ENCODE data around the gene BLTP2. TPM values are rescaled to one million over a fixed set of nuclear protein-coding genes. Genes with fewer than 3 reads are reported as not detected.
"Not testable (repeated sequence)": the region's sequence is repeated elsewhere in the genome, so short reads cannot be mapped to it uniquely, and the experiment has no call there.

The BLTP2 gene
- total RNA-seq, 1 donor: 200 TPM

DNA sequence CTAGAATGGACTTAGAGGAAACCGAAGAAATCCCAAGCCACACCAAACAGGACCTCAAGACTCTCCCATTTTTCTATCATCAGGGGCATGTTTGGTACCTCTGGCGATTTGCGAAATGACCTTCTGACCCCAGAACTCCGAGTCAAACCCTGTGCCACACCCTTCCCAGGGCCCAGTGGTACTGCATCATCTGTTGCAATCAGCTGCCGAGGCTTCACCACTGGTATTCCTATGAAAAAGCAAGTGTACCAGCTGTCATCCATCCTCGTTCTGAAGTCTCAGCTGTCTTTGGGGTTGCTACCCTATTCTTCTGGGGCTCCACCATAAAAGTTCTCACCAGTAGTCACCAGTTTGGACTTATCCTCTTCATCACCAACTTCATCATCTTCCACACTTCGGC is 28.7 kb downstream of the BLTP2 start:
- TF ChIP-seq, protein P1, sequence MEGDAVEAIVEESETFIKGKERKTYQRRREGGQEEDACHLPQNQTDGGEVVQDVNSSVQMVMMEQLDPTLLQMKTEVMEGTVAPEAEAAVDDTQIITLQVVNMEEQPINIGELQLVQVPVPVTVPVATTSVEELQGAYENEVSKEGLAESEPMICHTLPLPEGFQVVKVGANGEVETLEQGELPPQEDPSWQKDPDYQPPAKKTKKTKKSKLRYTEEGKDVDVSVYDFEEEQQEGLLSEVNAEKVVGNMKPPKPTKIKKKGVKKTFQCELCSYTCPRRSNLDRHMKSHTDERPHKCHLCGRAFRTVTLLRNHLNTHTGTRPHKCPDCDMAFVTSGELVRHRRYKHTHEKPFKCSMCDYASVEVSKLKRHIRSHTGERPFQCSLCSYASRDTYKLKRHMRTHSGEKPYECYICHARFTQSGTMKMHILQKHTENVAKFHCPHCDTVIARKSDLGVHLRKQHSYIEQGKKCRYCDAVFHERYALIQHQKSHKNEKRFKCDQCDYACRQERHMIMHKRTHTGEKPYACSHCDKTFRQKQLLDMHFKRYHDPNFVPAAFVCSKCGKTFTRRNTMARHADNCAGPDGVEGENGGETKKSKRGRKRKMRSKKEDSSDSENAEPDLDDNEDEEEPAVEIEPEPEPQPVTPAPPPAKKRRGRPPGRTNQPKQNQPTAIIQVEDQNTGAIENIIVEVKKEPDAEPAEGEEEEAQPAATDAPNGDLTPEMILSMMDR (IDR thresholded peaks at IDR 0.05; ENCODE audit: insufficient read depth, low read length): no peak
- no peak for DNase-seq (ENCODE audit: low read depth)
- no peak overlapping the region for H3K4me3 ChIP-seq (ENCODE audit: low read depth, low read length)

GRCh38 chr17:28615260-28615940 is 29.6 kb downstream of the BLTP2 start:
- no peak for DNase-seq (ENCODE audit: low read depth)
- TF ChIP-seq, protein P1 (IDR thresholded peaks at IDR 0.05; ENCODE audit: insufficient read depth, low read length): no peak
- no peak overlapping the region for H3K4me3 ChIP-seq (ENCODE audit: low read depth, low read length)

GRCh38 chr17:28613931-28614381 is 31.0 kb downstream of the BLTP2 start, which contains the start of gene RSKR:
Gene RSKR, minus strand, starts transcription at chr17:28614185. Its CDS starts 24 bp downstream, at chr17:28614161.
- no peak for DNase-seq (ENCODE audit: low read depth)
- TF ChIP-seq, protein P1 (IDR thresholded peaks at IDR 0.05; ENCODE audit: insufficient read depth, low read length): no peak
- H3K4me3 ChIP-seq (ENCODE audit: low read depth, low read length): no peak within 1 kb of the TSS

DNA sequence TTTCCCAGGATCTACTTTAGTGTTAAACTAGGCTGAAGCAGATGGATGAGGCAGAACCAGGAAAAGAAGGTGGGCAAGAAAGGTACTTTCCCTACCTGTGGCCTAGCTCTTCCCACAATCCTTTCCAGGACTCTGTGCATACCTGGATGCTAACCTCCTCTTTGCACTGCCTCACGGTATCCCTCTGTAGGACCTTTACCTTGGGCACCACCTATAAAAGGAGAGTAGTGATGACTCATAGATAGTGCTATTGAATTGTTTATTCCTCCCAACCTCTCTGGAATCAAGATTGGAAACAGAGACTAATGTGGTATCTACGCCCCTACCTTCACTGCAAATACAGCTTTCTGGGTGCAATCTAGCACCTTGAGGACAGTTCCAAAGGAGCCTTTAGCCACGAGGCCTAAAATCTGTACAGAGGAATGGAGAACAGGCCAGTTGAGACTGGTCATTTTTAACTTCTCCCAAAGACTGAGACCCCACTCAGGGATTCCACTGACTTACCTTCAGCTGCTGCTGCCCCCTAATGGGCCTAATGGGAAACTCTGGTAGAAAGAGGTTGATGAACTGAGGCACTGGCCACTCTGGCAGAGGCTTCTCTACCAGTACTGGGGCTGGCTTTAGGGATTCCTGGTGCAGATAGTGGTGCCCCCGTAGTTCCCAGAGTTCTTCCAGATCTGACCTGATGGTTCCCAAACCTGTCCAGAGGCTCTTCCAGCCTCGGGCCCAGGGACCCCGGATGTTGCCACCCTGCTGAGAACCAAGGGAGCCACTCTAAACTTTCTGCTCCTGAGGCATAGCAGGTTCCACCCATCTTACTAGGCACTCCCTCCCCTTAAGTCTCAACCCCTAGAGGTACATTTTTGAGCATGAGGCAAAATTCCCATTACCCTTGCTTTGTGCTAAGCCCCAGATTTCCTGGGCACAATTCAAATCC is 31.8 kb downstream of the BLTP2 start:
- TF ChIP-seq, protein P1 (IDR thresholded peaks at IDR 0.05; ENCODE audit: insufficient read depth, low read length): peak; percentile 75

GRCh38 chr17:28612531-28612930 is 32.4 kb downstream of the BLTP2 start:
- no peak overlapping the region for H3K4me3 ChIP-seq (ENCODE audit: low read depth, low read length)
- DNase-seq (ENCODE audit: low read depth): no peak
- TF ChIP-seq, protein P1 (IDR thresholded peaks at IDR 0.05; ENCODE audit: insufficient read depth, low read length): no peak

More for the DNA sequence above, 31.8 kb downstream of the BLTP2 start:
- peak; percentile 39 for DNase-seq (ENCODE audit: low read depth)
- no peak overlapping the region for H3K4me3 ChIP-seq (ENCODE audit: low read depth, low read length)

DNA sequence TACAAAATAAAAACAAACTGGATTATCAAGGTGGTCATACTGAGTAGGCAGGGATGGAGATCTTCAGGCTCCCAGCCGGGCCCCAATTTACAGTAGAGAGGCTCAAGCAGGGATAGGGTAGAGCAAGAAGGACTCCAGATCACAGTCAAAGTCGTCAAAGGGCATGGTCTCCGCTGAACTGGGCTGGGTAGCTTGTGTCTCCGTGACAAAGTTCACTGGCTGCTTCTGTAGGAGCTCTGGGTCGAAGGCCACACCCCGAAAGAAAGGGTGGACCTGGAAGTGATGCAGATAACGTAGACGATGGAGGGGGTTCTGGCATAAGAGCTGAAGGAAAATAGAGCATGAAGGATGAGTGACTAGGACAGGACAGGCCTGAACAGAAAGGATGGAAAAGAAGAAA is 34.6 kb downstream of the BLTP2 start:
- TF ChIP-seq, protein P1 (IDR thresholded peaks at IDR 0.05; ENCODE audit: insufficient read depth, low read length): no peak
- DNase-seq (ENCODE audit: low read depth): no peak
- no peak overlapping the region for H3K4me3 ChIP-seq (ENCODE audit: low read depth, low read length)

GRCh38 chr17:28604031-28604430 is 40.9 kb downstream of the BLTP2 start:
- not testable (repeated sequence) for DNase-seq (ENCODE audit: low read depth)

More at GRCh38 chr17:28604031-28604430, 40.9 kb downstream of the BLTP2 start:
- not testable (repeated sequence) for H3K4me3 ChIP-seq (ENCODE audit: low read depth, low read length)
